Stimulated activated effector memory CD8-positive, alpha-beta T cell treated with anti-CD3 and anti-CD28 coated beads, Interleukin-12 subunit alpha, Interleukin-12 subunit beta, amount 100 ng/mL, for 72 hours (primary cell): ENCODE results near the gene LDHA.
A peak's percentile ranks its signal among the peaks of the same experiment; 100 is the strongest.

Source experiments
- ATAC-seq: fragments of 150-1000 bp; cut with Tn5 transposase; 2 replicates; pipeline ENCODE4 v1.10.0; 2021
- DNase-seq, 2 donors: peaks; one replicate each; pipeline ENCODE4 v3.0.0; 2021 to 2022; ENCODE audit warnings: low spot score in 2 of 2
- H3K27ac Mint-ChIP-seq: one replicate; pipeline ENCODE4 v1.8.0; 2022; ENCODE audit warnings: mild to moderate bottlenecking, mixed read lengths
- H3K36me3 Mint-ChIP-seq: one replicate; pipeline ENCODE4 v1.8.0; 2022; ENCODE audit warnings: mild to moderate bottlenecking, mixed read lengths
- H3K4me1 Mint-ChIP-seq: one replicate; pipeline ENCODE4 v1.8.0; 2022; ENCODE audit warnings: mixed read lengths
- H3K4me3 Mint-ChIP-seq: one replicate; pipeline ENCODE4 v1.8.0; 2022; ENCODE audit warnings: mild to moderate bottlenecking, mixed read lengths
- H3K9me3 Mint-ChIP-seq: one replicate; pipeline ENCODE4 v1.8.0; 2022; ENCODE audit warnings: mixed read lengths

LDHA gene

GRCh38 chr11:18394275-18394927 lies at the start of gene LDHA:
LDHA (plus strand) TSS chr11:18394563; CDS start chr11:18396843, 2,280 bp downstream.
- Mint-ChIP-seq H3K9me3 (no peaks in the 10 kb centered on the region), H3K27ac (peak within 1 kb of the TSS; percentile 99), H3K4me3 (peak within 1 kb of the TSS; percentile 97), H3K4me1 (peaks cover 56% of the 10 kb centered on the region), H3K36me3 (peaks cover 66% of the 10 kb centered on the region)
- DNase-seq (peak; percentile 98 to 99), ATAC-seq (peak; percentile 89)

- peaks cover 98% of the 10 kb centered on the region for H3K36me3 Mint-ChIP-seq
These were observed 46.8 kb upstream of the LDHA start for GRCh38 chr11:18347471-18348125.

DNA sequence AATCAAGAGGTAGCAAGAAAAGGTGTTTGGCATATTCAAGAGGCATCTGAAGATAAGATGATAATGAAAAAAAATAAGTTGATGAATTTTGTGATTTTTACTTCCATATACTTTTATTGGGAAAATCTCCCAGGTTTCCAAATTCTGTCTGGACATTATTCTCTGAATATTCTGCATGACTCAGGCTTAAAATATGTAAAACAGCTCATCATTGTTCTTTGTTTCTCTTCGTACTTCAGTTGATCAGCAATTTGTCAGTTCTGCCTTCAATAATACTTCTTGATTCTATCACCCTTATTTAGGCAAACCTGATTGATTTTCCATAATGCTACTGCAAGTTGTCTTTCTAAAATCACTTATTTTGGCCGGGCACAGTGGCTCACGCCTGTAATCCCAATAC lies 41.8 kb upstream of the LDHA start:
- Mint-ChIP-seq H3K4me3 (no peak overlapping the region), H3K4me1 (peaks cover 5% of the 10 kb centered on the region), H3K9me3 (no peaks in the 10 kb centered on the region), H3K36me3 (peaks cover 97% of the 10 kb centered on the region), H3K27ac (no peak overlapping the region)
- no peak for DNase-seq
- no peak for ATAC-seq

More at GRCh38 chr11:18347471-18348125, 46.8 kb upstream of the LDHA start:
- ATAC-seq (no peak), DNase-seq (no peak)
- Mint-ChIP-seq H3K4me1 (peaks cover 5% of the 10 kb centered on the region), H3K9me3 (no peaks in the 10 kb centered on the region), H3K4me3 (no peak overlapping the region), H3K27ac (peak overlapping the region; percentile 63)

DNA sequence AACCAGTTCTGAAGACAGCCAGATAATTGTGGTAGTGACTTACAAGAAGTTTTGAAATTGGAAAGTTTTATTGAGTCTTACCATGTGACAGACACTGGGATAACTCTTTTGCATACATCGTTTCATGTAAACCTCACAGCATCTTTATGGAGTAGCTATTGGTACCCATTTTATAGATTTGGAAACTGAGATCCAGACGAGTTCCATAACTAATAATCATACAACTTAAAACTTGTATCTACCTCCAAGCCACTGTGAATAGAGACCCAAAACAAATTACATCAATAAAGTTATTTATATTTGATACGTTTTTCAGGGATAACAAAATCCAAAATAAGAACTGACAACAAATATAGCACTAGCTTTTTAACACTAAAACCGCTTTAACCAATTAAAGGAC lies 35.7 kb upstream of the LDHA start:
- peaks cover 99% of the 10 kb centered on the region for H3K36me3 Mint-ChIP-seq
- ATAC-seq (no peak), DNase-seq (no peak)
- no peaks in the 10 kb centered on the region for H3K4me1 Mint-ChIP-seq
- no peaks in the 10 kb centered on the region for H3K9me3 Mint-ChIP-seq
- peak overlapping the region; percentile 46 for H3K27ac Mint-ChIP-seq
- no peak overlapping the region for H3K4me3 Mint-ChIP-seq

DNA sequence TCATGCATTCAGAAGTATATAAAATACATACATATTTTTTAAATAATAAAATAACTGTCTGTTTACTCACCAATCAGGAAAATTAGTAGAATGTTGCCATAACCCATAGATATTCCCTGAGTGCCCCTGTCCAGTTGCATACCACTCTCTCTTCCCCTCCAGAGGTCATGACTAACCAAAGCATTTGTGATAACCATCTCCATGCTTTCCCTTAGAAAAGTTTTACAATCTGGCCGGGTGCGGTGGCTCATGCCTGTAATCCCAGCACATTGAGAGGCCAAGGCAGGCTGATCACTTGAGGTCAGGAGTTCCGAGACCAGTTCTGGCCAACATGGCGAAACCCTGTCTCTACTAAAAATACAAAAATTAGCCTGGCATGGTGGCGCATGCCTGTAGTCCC lies 33.2 kb upstream of the LDHA start:
- ATAC-seq (no peak), DNase-seq (no peak)
- Mint-ChIP-seq H3K36me3 (peaks cover 100% of the 10 kb centered on the region), H3K27ac (no peak overlapping the region), H3K4me3 (no peak overlapping the region), H3K9me3 (no peaks in the 10 kb centered on the region), H3K4me1 (no peaks in the 10 kb centered on the region)

DNA sequence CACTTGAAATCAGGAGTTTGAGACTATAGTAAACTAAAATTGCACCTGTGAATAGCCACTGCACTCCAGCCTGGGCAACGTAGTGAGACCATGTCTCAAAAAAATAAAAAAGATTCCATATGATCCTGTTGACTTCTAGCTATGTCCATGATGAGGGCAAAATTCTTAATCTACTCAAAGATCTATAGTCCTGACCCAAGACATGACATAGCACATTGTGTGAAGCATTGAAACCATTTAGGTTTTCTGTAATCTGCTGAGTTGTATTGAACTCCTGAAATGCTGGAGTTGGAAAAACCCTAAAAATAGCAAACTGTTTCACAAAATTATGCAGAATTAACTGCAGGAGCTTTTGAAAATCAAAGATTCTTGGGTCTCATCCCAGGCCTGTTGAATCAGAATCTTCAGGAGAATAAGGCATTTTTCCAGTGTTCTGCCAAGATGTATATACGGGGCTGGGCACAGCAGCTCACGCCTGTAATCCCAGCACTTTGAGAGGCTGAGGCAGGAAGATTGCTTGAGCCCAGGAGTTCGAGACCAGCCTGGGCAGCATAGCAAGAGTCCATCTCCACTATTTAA lies 29.8 kb upstream of the LDHA start:
- ATAC-seq (no peak), DNase-seq (no peak)
- Mint-ChIP-seq H3K27ac (peak overlapping the region; percentile 34), H3K4me3 (no peak overlapping the region), H3K36me3 (peaks cover 81% of the 10 kb centered on the region), H3K9me3 (no peaks in the 10 kb centered on the region), H3K4me1 (no peaks in the 10 kb centered on the region)

GRCh38 chr11:18365741-18366140 lies 28.6 kb upstream of the LDHA start:
- Mint-ChIP-seq H3K27ac (peak overlapping the region; percentile 24), H3K36me3 (peaks cover 69% of the 10 kb centered on the region), H3K9me3 (no peaks in the 10 kb centered on the region), H3K4me1 (no peaks in the 10 kb centered on the region), H3K4me3 (no peak overlapping the region)
- no peak for DNase-seq
- no peak for ATAC-seq

DNA sequence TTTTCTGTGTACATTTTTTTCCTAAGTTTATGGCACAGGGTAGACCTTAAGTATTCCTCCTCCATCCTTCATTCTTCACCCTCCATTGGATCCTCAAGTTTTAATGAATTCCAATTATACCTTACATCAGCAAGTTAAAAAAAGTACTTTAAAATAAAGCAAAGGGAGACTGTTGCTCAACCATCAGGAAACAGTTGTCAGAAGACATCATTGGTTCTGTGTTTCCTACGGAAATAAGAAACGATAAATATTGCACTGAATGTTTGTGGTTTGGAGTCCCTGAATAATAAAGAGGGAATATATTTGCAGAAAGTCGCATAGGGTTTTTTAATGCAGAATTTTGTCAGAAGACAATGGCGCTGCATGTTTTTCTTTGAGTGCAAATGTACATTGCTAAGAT lies 28.1 kb upstream of the LDHA start:
- peaks cover 64% of the 10 kb centered on the region for H3K36me3 Mint-ChIP-seq
- no peaks in the 10 kb centered on the region for H3K9me3 Mint-ChIP-seq

DNA sequence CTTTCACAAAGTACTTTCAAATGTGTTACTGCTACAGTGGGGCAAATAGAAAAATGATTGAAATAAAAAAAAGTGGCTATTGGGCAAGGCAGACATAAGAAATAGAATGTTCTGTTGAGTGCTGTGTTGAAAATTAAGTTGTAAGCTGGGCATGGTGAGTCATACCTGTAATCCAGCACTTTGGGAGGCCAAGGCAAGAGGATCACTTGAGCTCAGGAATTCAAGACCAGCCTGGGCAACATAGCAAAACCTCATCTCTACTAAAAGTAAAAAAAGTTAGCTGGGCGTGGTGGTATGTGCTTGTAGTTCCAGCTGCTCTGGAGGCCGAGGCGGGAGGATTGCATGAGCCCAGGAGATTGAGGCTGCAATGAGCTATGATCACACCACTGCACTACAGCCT lies 26.9 kb upstream of the LDHA start:
- no peak for ATAC-seq

More for the DNA sequence above, 28.1 kb upstream of the LDHA start:
- Mint-ChIP-seq H3K4me1 (peaks cover 2% of the 10 kb centered on the region), H3K4me3 (no peak overlapping the region), H3K27ac (peak overlapping the region; percentile 24)
- ATAC-seq (no peak), DNase-seq (no peak)

GRCh38 chr11:18368221-18368620 lies 26.1 kb upstream of the LDHA start:
- peaks cover 44% of the 10 kb centered on the region for H3K36me3 Mint-ChIP-seq
- no peak overlapping the region for H3K4me3 Mint-ChIP-seq
- H3K27ac Mint-ChIP-seq = no peak overlapping the region
- no peaks in the 10 kb centered on the region for H3K9me3 Mint-ChIP-seq
- H3K4me1 Mint-ChIP-seq = peaks cover 5% of the 10 kb centered on the region
- DNase-seq = no peak
- no peak for ATAC-seq

More for the DNA sequence above, 26.9 kb upstream of the LDHA start:
- DNase-seq = no peak
- Mint-ChIP-seq H3K9me3 (no peaks in the 10 kb centered on the region), H3K4me1 (peaks cover 5% of the 10 kb centered on the region), H3K27ac (no peak overlapping the region), H3K36me3 (peaks cover 52% of the 10 kb centered on the region), H3K4me3 (no peak overlapping the region)

- ATAC-seq = no peak
- no peaks in the 10 kb centered on the region for H3K9me3 Mint-ChIP-seq
- peak overlapping the region; percentile 45 for H3K27ac Mint-ChIP-seq
- peaks cover 33% of the 10 kb centered on the region for H3K36me3 Mint-ChIP-seq
- peaks cover 5% of the 10 kb centered on the region for H3K4me1 Mint-ChIP-seq
- H3K4me3 Mint-ChIP-seq = no peak overlapping the region
- no peak for DNase-seq
These were observed 25.0 kb upstream of the LDHA start for GRCh38 chr11:18369398-18369797.

DNA sequence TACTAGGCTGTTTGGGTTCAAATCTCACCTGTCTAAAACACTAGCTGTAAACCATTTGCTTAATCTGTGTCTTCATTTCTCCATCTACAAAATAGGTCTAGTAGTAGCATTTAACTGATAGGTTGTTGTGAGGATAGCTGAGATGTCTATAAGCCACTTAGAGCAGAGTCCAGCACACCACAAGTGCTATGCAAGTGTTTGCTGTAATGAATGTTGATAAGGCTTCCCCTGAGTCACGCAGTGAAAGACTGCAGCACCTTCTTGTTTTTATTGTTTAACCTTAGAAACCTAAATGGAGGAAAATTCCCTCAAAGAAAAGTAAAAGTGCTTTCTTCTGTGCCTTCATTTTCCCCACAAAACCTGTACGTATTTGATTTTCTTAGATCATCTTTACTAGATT lies 23.1 kb upstream of the LDHA start:
- Mint-ChIP-seq H3K9me3 (no peaks in the 10 kb centered on the region), H3K4me1 (peaks cover 5% of the 10 kb centered on the region), H3K36me3 (peaks cover 14% of the 10 kb centered on the region), H3K4me3 (no peak overlapping the region), H3K27ac (peak overlapping the region; percentile 37)
- DNase-seq = no peak
- ATAC-seq = no peak

- Mint-ChIP-seq H3K36me3 (peaks cover 4% of the 10 kb centered on the region), H3K27ac (no peak overlapping the region), H3K4me1 (peaks cover 5% of the 10 kb centered on the region), H3K9me3 (no peaks in the 10 kb centered on the region), H3K4me3 (no peak overlapping the region)
- DNase-seq = no peak
- no peak for ATAC-seq
These were observed 22.2 kb upstream of the LDHA start for GRCh38 chr11:18372201-18372600.

- ATAC-seq (no peak), DNase-seq (no peak)
- Mint-ChIP-seq H3K4me3 (no peak overlapping the region), H3K4me1 (peaks cover 5% of the 10 kb centered on the region), H3K9me3 (no peaks in the 10 kb centered on the region), H3K27ac (no peak overlapping the region), H3K36me3 (no peaks in the 10 kb centered on the region)
These were observed 19.4 kb upstream of the LDHA start for GRCh38 chr11:18374956-18375355.

GRCh38 chr11:18375941-18376340 lies 18.4 kb upstream of the LDHA start:
- Mint-ChIP-seq H3K36me3 (no peaks in the 10 kb centered on the region), H3K9me3 (no peaks in the 10 kb centered on the region), H3K4me3 (no peak overlapping the region), H3K4me1 (peaks cover 5% of the 10 kb centered on the region), H3K27ac (no peak overlapping the region)
- DNase-seq = no peak
- ATAC-seq = no peak

- Mint-ChIP-seq H3K4me3 (no peak overlapping the region), H3K27ac (no peak overlapping the region), H3K4me1 (peaks cover 17% of the 10 kb centered on the region), H3K36me3 (peaks cover 7% of the 10 kb centered on the region), H3K9me3 (no peaks in the 10 kb centered on the region)
- no peak for DNase-seq
- ATAC-seq = no peak
These were observed 15.2 kb upstream of the LDHA start for GRCh38 chr11:18379201-18379600.
